A673 (cell line): Measurements from ENCODE around the gene SLC23A2. TPM values are rescaled to one million over a fixed set of nuclear protein-coding genes. Genes with fewer than 3 reads are reported as not detected.

ENCODE experiments used
- BruUV-seq: library from RNA; stranded (reverse); fragments of 400-500 nt; replicated peaks from 2 replicates; lab custom pipeline; 2021; lab: Mats Ljungman, UMichigan
- CTCF ChIA-PET: fragments of 300-600 bp; sonication (Branson Sonifier 250); formaldehyde crosslinking; loops from one replicate; lab custom pipeline; 2022; ENCODE audit warnings: antibody characterized with exemption; lab: Charles Lee
- POLR2A ChIA-PET: fragments of 300-600 bp; sonication (Branson Sonifier 250); formaldehyde crosslinking; loops from one replicate; lab custom pipeline; 2022; ENCODE audit warnings: antibody characterized with exemption; ENCODE audit not compliant: low non-redundant PET; lab: Charles Lee
- DNase-seq: peaks from one replicate; pipeline ENCODE4 v3.0.0-alpha.2; 2015; ENCODE audit warnings: low spot score
- H3K27ac ChIP-seq: fragments of 200-600 bp; sonication (generic); 2 replicates; pipeline ENCODE4 v1.5.1; 2016; ENCODE audit warnings: mixed run types, low read depth, mild to moderate bottlenecking, mixed read lengths, antibody characterized with exemption, low read length; ENCODE audit not compliant: poor library complexity, severe bottlenecking
- H3K27me3 ChIP-seq: fragments of 200-600 bp; sonication (generic); replicated peaks from 2 replicates; pipeline ENCODE4 v1.6.1; 2017; ENCODE audit warnings: mixed run types, low read depth, mild to moderate bottlenecking, mixed read lengths, antibody characterized with exemption, low read length; ENCODE audit not compliant: insufficient read depth, poor library complexity
- H3K36me3 ChIP-seq: fragments of 200-600 bp; sonication (generic); 2 replicates; pipeline ENCODE4 v1.6.1; 2016; ENCODE audit warnings: mixed run types, mild to moderate bottlenecking, mixed read lengths, antibody characterized with exemption, low read length; ENCODE audit not compliant: insufficient read depth, poor library complexity, severe bottlenecking
- H3K4me1 ChIP-seq: fragments of 200-600 bp; sonication (generic); 2 replicates; pipeline ENCODE4 v1.6.1; 2017; ENCODE audit warnings: mixed run types, mild to moderate bottlenecking, mixed read lengths, antibody characterized with exemption, low read length; ENCODE audit not compliant: insufficient read depth, poor library complexity, severe bottlenecking
- H3K4me3 ChIP-seq: fragments of 200-600 bp; sonication (generic); 2 replicates; pipeline ENCODE4 v1.5.1; 2016; ENCODE audit warnings: low read depth, mixed run types, mild to moderate bottlenecking, mixed read lengths, low read length; ENCODE audit not compliant: poor library complexity, severe bottlenecking
- H3K9me3 ChIP-seq: fragments of 200-600 bp; sonication (generic); 2 replicates; pipeline ENCODE4 v1.6.1; 2016; ENCODE audit warnings: mixed run types, low read depth, mild to moderate bottlenecking, mixed read lengths, antibody characterized with exemption, low read length; ENCODE audit not compliant: poor library complexity, severe bottlenecking
- EZH2 ChIP-seq: fragments of 200-600 bp; sonication (generic); IDR thresholded peaks from 2 replicates; pipeline ENCODE4 v1.6.1; 2017; ENCODE audit warnings: borderline replicate concordance, low read depth, mild to moderate bottlenecking, mixed read lengths, antibody characterized with exemption, low read length; ENCODE audit not compliant: poor library complexity, severe bottlenecking
- intact Hi-C: fragments of 100-400 bp; cut with micrococcal nuclease; formaldehyde crosslinking; loops from one replicate; pipeline ENCODE4 v1.10.0; 2022; ENCODE audit not compliant: unreplicated experiment
- total RNA-seq: library from RNA; stranded (reverse); gene quantifications from 2 replicates; pipeline ENCODE4 v1.2.3, GENCODE V29; 2021
- TF ChIP-seq, protein P1 (sequence below): fragments of 300-800, 200-600 bp; sonication (generic); conservative IDR thresholded peaks from 2 replicates; pipeline ENCODE4 v1.5.1; 2017; ENCODE audit warnings: low read depth, mild to moderate bottlenecking, antibody characterized with exemption, low read length, moderate library complexity, mixed read lengths

The SLC23A2 gene
- total RNA-seq, 1 experiment from 2014 or later, result 29.4 TPM

DNA sequence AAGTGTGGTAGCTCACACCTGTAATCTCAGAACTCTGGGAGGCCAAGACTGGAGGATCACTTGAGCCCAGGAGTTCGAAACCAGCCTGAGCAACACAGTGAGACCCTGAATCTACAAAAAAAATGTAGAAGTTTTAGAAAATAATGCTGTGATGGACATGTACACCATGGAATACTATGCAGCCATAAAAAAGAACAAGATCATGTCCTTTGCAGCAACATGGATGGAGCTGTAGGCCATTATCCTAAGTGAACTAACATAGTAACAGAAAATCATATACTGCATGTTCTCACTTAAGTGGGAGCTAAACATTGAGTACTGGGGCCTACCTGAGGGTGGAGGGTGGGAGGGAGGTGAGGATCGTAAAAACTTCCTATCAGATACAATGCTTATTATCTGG lies 168.8 kb downstream of the SLC23A2 start:
- TF ChIP-seq, protein P1, sequence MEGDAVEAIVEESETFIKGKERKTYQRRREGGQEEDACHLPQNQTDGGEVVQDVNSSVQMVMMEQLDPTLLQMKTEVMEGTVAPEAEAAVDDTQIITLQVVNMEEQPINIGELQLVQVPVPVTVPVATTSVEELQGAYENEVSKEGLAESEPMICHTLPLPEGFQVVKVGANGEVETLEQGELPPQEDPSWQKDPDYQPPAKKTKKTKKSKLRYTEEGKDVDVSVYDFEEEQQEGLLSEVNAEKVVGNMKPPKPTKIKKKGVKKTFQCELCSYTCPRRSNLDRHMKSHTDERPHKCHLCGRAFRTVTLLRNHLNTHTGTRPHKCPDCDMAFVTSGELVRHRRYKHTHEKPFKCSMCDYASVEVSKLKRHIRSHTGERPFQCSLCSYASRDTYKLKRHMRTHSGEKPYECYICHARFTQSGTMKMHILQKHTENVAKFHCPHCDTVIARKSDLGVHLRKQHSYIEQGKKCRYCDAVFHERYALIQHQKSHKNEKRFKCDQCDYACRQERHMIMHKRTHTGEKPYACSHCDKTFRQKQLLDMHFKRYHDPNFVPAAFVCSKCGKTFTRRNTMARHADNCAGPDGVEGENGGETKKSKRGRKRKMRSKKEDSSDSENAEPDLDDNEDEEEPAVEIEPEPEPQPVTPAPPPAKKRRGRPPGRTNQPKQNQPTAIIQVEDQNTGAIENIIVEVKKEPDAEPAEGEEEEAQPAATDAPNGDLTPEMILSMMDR, result no peak
- TF ChIP-seq EZH2, result no peak
- Histone ChIP-seq H3K27me3 (peaks cover 1% of the 10 kb centered on the region), H3K36me3 (no peaks in the 10 kb centered on the region), H3K27ac (no peak overlapping the region), H3K4me1 (no peaks in the 10 kb centered on the region), H3K9me3 (no peaks in the 10 kb centered on the region), H3K4me3 (no peak overlapping the region)
- intact Hi-C loops, result no loop called here
- BruUV-seq, result no TSS peak
- ChIA-PET POLR2A (no interaction called here), CTCF (no interaction called here)
- no peak for DNase-seq

DNA sequence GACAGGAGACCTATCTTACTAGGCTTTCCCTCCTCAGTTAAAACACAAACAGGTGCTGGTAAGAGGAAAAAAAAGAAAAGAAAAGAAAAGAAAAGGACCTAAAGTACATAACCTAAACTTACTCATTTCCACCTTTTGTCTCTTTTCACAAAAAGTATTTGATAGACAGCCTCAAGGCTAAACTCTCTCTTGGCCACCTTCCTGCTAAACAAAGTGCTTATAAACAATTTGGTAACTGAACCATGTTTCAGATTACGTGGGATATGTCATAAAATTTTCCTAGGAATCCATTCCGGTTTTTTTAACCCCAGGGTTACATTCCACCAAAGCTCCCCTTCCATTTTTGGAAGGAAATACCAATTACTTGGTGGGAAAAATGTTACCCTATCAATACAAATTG lies 170.6 kb downstream of the SLC23A2 start:
- H3K27me3 ChIP-seq, result no peaks in the 10 kb centered on the region
- BruUV-seq, result no TSS peak
- H3K36me3 ChIP-seq, result no peaks in the 10 kb centered on the region
- no peak for TF ChIP-seq EZH2
- TF ChIP-seq, protein P1, result no peak
- H3K27ac ChIP-seq, result no peak overlapping the region
- no peak overlapping the region for H3K4me3 ChIP-seq
- intact Hi-C loops, result no loop called here
- no peak for DNase-seq
- ChIA-PET CTCF (no interaction called here), POLR2A (no interaction called here)
- no peaks in the 10 kb centered on the region for H3K4me1 ChIP-seq
- H3K9me3 ChIP-seq, result no peaks in the 10 kb centered on the region

DNA sequence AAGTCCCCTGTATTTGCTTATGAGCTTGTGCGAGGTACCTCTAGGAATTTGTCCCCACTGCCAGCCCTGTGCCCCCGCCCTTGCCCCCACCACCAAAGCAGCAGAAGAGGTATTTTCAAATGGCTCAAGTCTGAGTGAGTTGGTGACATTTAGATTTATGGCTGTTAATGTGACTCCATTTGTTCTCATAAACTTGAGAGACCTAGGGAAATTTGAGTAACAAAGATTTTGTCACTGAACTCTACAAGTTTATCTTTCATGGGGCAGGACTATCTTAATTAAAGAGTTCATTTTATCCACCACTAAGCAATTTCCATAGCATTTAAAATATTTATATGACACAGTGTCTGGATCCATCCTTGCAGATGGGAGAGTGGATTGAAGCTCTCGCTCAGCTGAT lies 171.1 kb downstream of the SLC23A2 start:
- no peak overlapping the region for H3K4me3 ChIP-seq
- no peaks in the 10 kb centered on the region for H3K9me3 ChIP-seq
- no peak for DNase-seq
- H3K27ac ChIP-seq, result no peak overlapping the region
- intact Hi-C loops, result no loop called here
- H3K4me1 ChIP-seq, result no peaks in the 10 kb centered on the region
- ChIA-PET POLR2A (no interaction called here), CTCF (no interaction called here)
- no peaks in the 10 kb centered on the region for H3K27me3 ChIP-seq
- H3K36me3 ChIP-seq, result no peaks in the 10 kb centered on the region
- TF ChIP-seq EZH2, result no peak
- TF ChIP-seq, protein P1, result no peak
- BruUV-seq, result no TSS peak
